ENCODE data around the gene LATS2.

LATS2 gene

GRCh38 chr13:21015284-21015683 is 46.1 kb downstream of the LATS2 start:
- no peak for ATAC-seq
- no peak for DNase-seq

- DNase-seq = no peak
- no peak for ATAC-seq
These were observed 46.8 kb downstream of the LATS2 start for GRCh38 chr13:21014502-21015170.

DNA sequence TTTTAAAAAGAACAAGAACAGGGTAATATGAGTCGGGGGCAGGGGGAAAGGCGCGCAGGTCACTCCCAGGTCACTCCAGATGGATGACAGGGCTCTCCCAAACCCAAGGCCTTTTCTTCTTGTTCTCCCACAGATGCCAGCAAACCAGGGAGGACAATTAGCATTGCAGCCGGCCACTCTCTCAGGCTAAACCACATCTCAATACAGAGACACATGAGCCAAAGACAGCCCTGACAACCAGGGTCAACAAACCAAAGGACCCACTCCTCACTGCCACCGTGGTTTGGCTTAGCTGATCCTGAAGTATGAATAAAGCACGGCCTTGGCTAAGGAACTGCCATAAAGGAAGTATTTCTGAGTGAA is 47.3 kb downstream of the LATS2 start:
- DNase-seq (no peak), ATAC-seq (no peak)

GRCh38 chr13:21013682-21014038 is 47.7 kb downstream of the LATS2 start:
- ATAC-seq (no peak), DNase-seq (no peak)

DNA sequence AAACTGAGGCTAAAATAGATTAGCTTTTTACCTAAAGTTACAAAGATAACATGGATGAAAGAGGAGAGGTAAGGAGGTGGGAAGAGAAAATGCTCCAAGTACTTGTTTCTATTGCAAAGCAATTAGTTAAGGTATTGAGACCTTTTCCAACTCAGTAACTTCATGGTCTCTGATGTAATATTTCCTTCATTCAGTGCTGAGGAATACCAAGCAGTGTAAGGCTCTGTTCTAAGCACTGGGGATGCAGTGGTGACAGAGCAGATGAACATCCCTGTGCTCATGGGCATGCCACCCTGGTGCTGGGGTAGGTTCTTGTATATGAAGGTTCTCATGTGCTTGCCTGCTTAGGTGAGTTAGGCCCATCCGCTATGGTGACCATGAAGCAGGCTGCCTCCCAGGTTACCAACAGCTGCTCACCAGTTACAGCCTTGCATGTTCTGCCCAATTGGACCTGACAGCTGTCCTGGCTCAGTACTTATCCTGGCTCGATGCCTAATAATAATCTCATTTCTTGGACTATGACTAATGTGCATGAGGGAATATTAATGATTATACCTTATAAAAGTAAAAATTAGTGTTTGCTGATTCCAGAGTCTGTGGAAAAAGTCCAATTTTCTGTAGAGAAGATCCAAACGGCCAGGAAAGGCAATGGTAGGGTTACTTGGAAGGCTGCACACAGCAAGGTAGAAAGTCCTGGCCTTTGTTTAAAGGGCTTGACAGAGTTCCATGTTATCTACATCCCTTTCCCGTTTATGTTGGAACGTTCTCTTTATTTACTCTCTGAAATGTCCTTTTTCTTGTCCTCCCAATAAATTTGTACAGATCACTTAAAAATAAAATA is 48.3 kb downstream of the LATS2 start:
- ATAC-seq (no peak), DNase-seq (no peak)

- ATAC-seq (no peak), DNase-seq (no peak)
These were observed 49.2 kb downstream of the LATS2 start for GRCh38 chr13:21012211-21012610.

GRCh38 chr13:21011378-21011777 is 50.0 kb downstream of the LATS2 start:
- ATAC-seq (no peak), DNase-seq (no peak)

DNA sequence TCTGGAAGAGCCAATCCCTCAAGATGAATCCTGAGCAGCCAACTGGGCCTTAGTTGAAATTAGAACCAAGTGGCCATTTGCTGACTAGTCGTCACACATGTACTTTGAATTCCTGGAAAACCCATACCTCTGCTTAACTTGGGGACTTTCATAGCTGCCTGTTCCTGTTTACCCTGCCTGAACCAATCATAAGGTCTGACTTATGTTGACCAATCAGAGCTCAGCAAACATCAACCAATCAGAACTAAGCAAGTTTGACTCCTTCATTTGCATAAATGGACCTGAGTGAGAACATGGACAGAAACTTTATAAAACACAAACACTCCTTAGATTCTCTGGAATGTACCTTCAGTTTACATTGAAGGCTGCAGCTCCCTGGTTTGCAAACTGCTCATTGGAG is 50.8 kb downstream of the LATS2 start:
- no peak for DNase-seq
- peak; percentile 32 for ATAC-seq

- DNase-seq (no peak), ATAC-seq (no peak)
These were observed 52.4 kb downstream of the LATS2 start for GRCh38 chr13:21009036-21009435.

GRCh38 chr13:21008026-21008425 is 53.4 kb downstream of the LATS2 start:
- DNase-seq (no peak), ATAC-seq (no peak)

DNA sequence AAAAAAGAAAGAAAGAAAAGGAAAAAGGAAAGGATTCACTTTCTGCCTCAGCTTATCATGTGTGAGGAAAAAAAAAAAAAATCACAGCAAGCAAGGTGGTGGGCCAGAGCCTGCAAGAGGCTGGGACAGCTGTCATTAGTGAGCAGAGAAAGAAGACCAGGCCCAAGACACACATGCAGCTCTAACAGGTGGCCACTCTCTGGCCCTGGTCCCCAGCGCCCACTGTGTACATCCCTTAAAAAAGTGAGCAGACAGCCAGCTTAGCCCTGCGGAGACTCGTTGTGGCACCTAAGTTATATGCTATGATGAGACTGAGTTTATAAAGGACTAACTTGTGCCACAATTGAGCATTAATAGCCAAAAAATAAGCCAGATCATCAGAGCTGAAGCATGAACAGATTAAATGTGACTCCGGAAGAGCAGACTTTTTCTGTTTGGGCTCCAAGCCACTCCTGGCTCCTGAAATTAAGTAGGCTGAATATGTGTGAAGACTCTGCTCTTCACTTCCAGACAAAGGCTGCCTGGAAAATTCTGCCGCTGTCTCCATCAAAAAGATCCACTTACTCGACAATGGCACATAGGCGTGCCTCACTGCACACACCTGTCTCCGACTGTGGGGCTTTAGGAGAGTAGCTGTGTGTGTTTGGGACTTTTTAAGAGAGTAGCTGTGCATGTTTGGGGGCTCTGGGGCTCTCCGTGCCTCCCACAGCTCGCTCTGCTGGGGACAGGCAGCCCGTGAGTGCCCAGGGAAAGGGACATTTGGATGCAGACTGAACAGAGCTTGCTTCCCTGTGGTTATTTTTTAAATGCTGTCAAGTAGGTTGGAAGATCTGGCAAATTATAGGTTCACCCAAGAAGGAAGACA is 55.0 kb downstream of the LATS2 start:
- DNase-seq = no peak
- ATAC-seq = no peak

DNA sequence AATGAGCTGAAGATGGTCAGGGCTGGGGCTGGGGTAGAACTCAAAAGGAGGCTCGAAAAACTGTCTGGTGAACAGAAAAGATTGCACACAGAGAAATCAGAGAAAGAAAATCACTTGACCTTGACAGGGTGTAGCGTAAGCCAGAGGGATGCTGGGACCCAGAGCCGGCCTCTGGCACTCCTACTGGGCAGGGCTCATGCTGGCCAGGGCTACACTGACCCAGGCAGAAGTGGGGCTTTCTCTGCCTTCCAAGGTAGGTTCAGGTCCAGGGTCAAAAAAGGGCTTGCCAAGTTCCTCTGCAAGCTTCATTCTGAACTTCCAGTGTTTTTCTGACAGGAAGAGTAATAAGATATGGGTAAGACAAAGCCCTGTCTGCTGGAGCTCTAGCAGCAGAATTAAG is 56.2 kb downstream of the LATS2 start:
- DNase-seq (no peak), ATAC-seq (no peak)

GRCh38 chr13:21001471-21001870 is 59.9 kb downstream of the LATS2 start:
- ATAC-seq = no peak
- no peak for DNase-seq

DNA sequence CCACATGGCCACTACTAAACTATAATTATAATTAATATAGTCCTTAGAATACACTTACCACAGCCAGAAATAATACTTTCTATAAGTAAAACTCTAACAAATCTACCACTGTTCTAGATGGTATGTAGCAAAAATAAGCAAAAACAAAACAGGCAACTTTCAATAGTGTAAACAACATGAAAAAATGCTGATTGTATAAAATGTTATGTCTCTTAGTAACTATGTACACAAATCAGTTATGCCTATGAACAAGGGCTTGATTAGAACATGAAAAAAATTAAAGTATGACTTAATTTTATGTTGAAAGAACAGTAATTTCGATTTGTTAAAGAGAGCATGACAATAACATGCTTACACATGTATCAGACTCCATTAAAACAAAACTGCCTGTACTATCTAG is 60.7 kb downstream of the LATS2 start:
- no peak for DNase-seq
- no peak for ATAC-seq

DNA sequence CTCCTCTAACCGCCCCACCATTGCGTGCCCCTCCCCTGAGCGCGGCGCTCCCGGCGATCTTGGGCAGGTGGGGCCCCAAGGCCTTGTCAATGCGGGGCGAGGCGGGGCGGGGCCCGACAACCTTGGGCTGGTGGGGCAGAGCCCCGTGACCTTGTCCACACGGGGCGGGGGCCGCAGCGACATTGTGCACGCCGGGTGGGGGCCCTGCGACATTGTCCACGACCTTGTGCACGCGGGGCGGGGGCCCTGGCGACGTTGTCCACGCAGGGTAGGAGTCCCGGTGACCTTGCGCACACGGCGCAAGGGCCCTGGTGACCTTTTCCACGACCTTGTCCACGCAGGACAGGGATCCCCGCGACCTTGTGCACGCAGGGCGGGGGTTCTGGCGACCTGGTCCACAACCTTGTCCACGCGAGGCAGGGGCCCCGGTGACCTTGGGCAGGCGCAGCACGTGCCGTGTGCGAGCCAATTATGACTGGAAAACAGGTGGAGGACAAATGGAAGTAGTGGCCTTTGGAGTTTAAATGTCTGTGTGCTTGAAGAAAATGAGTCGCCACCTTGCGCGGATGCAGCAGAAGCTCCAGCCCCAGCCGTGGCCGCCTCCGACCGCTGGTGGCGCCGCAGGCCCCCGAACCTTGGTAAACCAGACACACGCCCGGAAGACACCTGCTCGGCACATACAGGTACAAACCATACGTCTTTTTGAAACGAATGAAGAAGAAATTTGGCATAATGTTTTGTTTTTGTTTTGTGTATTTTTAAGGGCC is 62.6 kb downstream of the LATS2 start:
- DNase-seq (no peak), ATAC-seq (no peak)

DNA sequence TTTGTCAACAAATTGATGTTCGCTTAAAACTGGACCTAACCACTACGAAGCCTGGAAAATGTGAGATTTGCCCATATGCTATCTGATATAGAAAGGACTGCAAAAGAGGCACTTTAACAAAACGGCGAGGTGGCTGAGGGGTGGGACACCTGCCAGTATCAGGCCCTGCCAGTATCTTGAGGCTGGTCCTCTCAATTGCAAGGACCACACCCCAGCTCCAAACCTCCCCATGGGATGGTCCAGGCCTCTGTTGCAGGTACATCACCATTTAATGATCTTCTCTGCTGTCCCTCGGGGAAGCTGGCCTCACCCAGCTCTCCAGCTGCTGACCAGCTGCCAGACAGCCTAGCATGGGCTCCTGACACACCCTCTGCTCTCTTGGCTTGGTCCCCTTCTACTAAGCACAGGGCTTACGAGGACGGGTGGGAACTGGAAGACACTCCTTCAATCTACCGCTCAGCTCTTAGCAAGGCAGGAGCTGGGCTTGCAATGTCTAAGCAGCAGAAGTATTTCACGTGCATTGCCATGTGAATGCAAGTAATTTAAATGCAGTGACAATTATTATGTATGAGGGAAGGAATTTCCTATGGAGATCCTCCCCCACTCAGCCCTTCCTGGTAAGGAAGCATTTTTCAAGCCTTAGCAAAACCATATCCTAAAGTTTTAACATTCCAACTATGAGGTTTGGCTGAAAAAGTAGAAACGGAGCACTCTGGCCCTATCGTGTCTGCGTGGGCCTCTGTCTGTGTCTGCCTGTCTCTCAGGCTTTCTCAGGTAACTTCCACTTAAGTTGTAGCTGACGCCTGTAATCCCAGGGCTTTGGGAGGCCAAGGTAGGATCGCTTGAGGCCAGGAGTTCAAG is 63.9 kb downstream of the LATS2 start:
- DNase-seq (no peak), ATAC-seq (no peak)

DNA sequence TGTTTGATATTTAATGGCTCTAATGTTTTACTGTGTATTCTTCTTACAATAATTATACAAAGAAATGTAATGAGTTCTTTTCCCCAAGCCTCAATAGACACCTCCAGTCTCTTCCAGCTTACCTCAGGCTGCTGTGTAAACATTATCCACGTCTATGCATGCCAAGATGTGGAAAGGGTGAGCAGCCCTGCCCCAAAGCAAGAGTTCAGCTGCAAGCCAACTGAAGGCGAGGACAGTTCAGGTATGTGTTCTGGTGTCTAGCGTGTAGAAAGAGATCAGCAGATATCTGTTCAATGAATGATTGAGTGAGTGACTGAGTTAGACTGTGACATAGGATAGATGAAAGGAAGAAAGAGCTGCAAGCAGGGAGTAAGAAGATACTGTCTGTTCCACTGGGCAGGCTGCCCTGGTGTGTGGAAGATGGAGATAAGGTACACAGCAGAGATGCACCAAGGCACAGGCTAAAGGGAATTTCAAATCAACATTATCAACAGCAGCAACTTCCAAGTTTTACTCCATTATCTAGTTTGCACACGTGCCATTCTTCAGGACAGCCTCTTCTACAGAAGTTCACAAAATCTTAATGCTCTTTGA is 66.0 kb downstream of the LATS2 start:
- DNase-seq (no peak), ATAC-seq (no peak)

GRCh38 chr13:20994441-20994821 is 67.0 kb downstream of the LATS2 start:
- DNase-seq (no peak), ATAC-seq (no peak)

- ATAC-seq (no peak), DNase-seq (no peak)
These were observed 67.5 kb downstream of the LATS2 start for GRCh38 chr13:20993661-20994440.

DNA sequence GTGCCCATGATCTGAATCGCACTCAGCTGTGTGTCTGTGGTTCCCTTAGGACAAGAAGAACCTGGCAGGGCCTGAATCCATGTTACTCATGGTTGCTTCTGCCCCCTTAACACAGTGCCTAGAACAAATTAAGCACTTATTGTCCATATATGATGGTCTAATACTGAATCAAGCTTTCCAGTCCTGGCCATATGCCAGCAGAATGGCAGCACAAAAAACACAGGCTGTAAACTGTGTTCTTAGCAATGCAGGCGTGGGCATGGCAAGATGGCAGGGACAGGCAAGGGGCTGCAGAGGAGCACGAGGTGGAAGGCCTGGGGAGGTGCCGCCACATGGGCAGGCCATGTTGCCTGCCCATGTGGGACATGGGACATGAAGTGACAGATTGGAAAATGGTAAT is 68.2 kb downstream of the LATS2 start:
- DNase-seq = no peak
- no peak for ATAC-seq
